ENCODE measurements around the gene MANSC4. TPM values are rescaled to one million over a fixed set of nuclear protein-coding genes. Genes with fewer than 3 reads are reported as not detected.
A peak's percentile ranks its signal among the peaks of the same experiment; 100 is the strongest.

Gene MANSC4
- total RNA-seq, 1 experiment from 2014 or later, result not detected

DNA sequence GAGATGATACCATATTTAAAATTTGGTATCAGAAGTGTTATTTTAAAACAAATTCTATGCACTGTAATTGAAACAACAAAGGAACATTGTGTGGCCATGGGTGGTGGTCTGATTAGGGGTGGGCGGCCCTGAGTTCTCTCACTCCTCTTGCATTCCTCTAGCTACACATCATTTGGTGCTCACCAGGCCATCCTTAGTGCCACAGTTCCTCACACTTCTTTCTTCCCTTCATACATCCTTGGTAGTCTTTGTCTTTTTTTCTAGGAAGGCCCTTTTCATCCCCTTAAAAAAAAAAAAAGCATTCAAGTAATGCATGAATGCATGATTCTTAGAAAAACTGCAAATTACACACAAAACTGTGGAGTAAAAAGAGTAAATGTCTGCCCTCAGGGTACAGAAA lies 2.4 kb upstream of the MANSC4 start:
- no peak for ATAC-seq
- no peak overlapping the region for H3K27ac ChIP-seq (ENCODE audit: low read length)
- no peaks in the 10 kb centered on the region for H3K27me3 ChIP-seq (ENCODE audit: control insufficient read depth, insufficient read depth, low read length)
- CTCF ChIA-PET, result no interaction called here
- in situ Hi-C loops (cut with HindIII; ENCODE audit: low pct_unique_long_range_greater_than_20kb, low sequenced_read_pairs), result no loop called here
- POLR2A ChIA-PET, result no interaction called here
- no peak for DNase-seq (ENCODE audit: low read depth, low spot score)
- H3K36me3 ChIP-seq (ENCODE audit: control insufficient read depth, insufficient read depth, low read length), result peaks cover 5% of the 10 kb centered on the region; the same call in 1 of the 2 replicates
- peaks cover 22% of the 10 kb centered on the region for H3K4me1 ChIP-seq (ENCODE audit: control insufficient read depth, insufficient read depth, low read length)
- TF ChIP-seq POLR2AphosphoS5 (IDR thresholded peaks at IDR 0.05; ENCODE audit: low read depth, low read length) (no peak), TCF7L2 (IDR thresholded peaks at IDR 0.05; ENCODE audit: low read depth, low read length) (no peak), SIN3A (IDR thresholded peaks at IDR 0.05; ENCODE audit: borderline replicate concordance, insufficient read depth, low read depth, low read length) (no peak), CTCF (IDR thresholded peaks at IDR 0.05) (no peak)
- TF ChIP-seq, protein P1, sequence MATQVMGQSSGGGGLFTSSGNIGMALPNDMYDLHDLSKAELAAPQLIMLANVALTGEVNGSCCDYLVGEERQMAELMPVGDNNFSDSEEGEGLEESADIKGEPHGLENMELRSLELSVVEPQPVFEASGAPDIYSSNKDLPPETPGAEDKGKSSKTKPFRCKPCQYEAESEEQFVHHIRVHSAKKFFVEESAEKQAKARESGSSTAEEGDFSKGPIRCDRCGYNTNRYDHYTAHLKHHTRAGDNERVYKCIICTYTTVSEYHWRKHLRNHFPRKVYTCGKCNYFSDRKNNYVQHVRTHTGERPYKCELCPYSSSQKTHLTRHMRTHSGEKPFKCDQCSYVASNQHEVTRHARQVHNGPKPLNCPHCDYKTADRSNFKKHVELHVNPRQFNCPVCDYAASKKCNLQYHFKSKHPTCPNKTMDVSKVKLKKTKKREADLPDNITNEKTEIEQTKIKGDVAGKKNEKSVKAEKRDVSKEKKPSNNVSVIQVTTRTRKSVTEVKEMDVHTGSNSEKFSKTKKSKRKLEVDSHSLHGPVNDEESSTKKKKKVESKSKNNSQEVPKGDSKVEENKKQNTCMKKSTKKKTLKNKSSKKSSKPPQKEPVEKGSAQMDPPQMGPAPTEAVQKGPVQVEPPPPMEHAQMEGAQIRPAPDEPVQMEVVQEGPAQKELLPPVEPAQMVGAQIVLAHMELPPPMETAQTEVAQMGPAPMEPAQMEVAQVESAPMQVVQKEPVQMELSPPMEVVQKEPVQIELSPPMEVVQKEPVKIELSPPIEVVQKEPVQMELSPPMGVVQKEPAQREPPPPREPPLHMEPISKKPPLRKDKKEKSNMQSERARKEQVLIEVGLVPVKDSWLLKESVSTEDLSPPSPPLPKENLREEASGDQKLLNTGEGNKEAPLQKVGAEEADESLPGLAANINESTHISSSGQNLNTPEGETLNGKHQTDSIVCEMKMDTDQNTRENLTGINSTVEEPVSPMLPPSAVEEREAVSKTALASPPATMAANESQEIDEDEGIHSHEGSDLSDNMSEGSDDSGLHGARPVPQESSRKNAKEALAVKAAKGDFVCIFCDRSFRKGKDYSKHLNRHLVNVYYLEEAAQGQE (IDR thresholded peaks at IDR 0.05; ENCODE audit: insufficient read depth in 1 of 2, low read depth in 2 of 2, low read length in 1 of 2), result no peak
- H3K9me3 ChIP-seq (ENCODE audit: control insufficient read depth, insufficient read depth, low read depth, low read length), result no peaks in the 10 kb centered on the region
- intact Hi-C loops (cut with micrococcal nuclease; ENCODE audit: unreplicated experiment), result no loop called here
- no peak overlapping the region for H3K4me3 ChIP-seq (ENCODE audit: low read depth in 2 of 2, low read length in 2 of 2)
- no TSS peak for BruUV-seq (replicated peaks)

- in situ Hi-C loops (cut with HindIII; ENCODE audit: low pct_unique_long_range_greater_than_20kb, low sequenced_read_pairs) (no loop called here), intact Hi-C loops (cut with micrococcal nuclease; ENCODE audit: unreplicated experiment) (no loop called here)
- Histone ChIP-seq H3K27ac (ENCODE audit: low read length) (peak overlapping the region; percentile 83; the same call in 1 of the 2 replicates), H3K27me3 (ENCODE audit: control insufficient read depth, insufficient read depth, low read length) (no peaks in the 10 kb centered on the region), H3K4me3 (ENCODE audit: low read depth in 2 of 2, low read length in 2 of 2) (peak overlapping the region; percentile 19 to 68), H3K4me1 (ENCODE audit: control insufficient read depth, insufficient read depth, low read length) (peaks cover 22% of the 10 kb centered on the region), H3K9me3 (ENCODE audit: control insufficient read depth, insufficient read depth, low read depth, low read length) (no peaks in the 10 kb centered on the region), H3K36me3 (ENCODE audit: control insufficient read depth, insufficient read depth, low read length) (peaks cover 5% of the 10 kb centered on the region; the same call in 1 of the 2 replicates)
- CTCF ChIA-PET, result no interaction called here
- ATAC-seq (no peak), DNase-seq (ENCODE audit: low read depth, low spot score) (no peak)
- POLR2A ChIA-PET, result no interaction called here
- no TSS peak for BruUV-seq (replicated peaks)
- TF ChIP-seq, protein P1 (IDR thresholded peaks at IDR 0.05; ENCODE audit: insufficient read depth in 1 of 2, low read depth in 2 of 2, low read length in 1 of 2), result no peak
- no peak for TF ChIP-seq CTCF (IDR thresholded peaks at IDR 0.05)
- no peak for TF ChIP-seq POLR2AphosphoS5 (IDR thresholded peaks at IDR 0.05; ENCODE audit: low read depth, low read length)
- no peak for TF ChIP-seq TCF7L2 (IDR thresholded peaks at IDR 0.05; ENCODE audit: low read depth, low read length)
- TF ChIP-seq SIN3A (IDR thresholded peaks at IDR 0.05; ENCODE audit: borderline replicate concordance, insufficient read depth, low read depth, low read length), result no peak
Measured at GRCh38 chr12:27781680-27782079, 1.6 kb upstream of the MANSC4 start.
